ENCODE data around the gene RIPK3.
A peak's percentile ranks its signal among the peaks of the same experiment; 100 is the strongest.
"Not testable (repeated sequence)": the region's sequence is repeated elsewhere in the genome, so short reads cannot be mapped to it uniquely, and the experiment has no call there.

Gene RIPK3

DNA sequence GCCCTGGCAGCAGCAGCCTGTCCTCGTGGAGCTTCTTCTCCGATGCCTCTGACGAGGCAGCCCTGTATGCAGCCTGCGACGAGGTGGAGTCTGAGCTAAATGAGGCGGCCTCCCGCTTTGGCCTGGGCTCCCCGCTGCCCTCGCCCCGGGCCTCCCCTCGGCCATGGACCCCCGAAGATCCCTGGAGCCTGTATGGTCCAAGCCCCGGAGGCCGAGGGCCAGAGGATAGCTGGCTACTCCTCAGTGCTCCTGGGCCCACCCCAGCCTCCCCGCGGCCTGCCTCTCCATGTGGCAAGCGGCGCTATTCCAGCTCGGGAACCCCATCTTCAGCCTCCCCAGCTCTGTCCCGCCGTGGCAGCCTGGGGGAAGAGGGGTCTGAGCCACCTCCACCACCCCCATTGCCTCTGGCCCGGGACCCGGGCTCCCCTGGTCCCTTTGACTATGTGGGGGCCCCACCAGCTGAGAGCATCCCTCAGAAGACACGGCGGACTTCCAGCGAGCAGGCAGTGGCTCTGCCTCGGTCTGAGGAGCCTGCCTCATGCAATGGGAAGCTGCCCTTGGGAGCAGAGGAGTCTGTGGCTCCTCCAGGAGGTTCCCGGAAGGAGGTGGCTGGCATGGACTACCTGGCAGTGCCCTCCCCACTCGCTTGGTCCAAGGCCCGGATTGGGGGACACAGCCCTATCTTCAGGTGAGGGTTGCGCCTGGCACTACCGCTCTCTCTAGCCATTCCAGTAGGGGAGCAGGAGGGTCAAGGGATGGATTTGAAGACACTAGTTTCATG, 30.3 kb upstream of the RIPK3 start:
- no peak for DNase-seq (ENCODE audit: low read depth in 2 of 2)

DNA sequence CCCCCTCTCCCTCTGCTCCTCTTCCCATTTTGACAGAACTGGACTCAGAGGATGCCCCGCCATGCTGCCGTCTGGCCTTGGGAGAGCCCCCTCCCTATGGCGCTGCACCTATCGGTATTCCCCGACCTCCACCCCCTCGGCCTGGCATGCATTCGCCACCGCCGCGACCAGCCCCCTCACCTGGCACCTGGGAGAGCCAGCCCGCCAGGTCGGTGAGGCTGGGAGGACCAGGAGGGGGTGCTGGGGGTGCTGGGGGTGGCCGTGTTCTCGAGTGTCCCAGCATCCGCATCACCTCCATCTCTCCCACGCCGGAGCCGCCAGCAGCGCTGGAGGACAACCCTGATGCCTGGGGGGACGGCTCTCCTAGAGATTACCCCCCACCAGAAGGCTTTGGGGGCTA, 29.7 kb upstream of the RIPK3 start:
- no peak for DNase-seq (ENCODE audit: low read depth in 2 of 2)

DNA sequence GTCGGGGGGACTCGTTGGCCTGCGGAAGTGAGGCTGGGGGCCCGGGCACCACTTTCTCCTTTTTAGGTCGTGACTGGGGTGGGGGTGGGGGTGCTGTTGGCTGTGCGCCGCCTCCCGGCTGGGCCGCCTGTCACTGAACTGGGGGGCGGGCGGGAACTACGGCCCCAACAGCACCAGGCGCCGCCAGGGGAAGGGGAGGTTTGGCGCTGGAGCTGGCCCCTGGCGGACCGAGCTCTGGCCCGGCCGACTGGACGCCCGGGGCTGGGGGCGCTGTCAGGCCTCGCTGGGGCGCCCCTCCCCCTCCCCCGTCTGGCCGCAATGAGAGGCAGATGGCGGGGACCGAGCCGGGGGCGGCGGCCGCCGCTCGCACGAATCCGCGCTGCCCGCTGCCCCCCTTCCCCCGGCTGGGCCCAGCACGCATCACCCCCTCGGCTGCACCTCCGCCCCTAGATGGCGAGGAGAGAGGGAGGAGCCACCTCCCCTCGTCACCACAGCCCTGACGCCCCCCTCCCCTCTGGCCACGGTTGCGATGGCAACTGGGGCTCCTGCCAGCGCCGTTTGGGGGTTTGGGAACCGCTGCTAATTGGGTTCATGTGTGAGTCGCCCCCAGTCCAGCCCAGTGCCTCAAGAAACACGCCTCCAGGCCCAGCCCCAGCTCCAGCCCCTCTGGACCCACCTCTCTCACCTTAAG, 28.9 kb upstream of the RIPK3 start:
- DNase-seq (ENCODE audit: low read depth in 2 of 2), result no peak

DNA sequence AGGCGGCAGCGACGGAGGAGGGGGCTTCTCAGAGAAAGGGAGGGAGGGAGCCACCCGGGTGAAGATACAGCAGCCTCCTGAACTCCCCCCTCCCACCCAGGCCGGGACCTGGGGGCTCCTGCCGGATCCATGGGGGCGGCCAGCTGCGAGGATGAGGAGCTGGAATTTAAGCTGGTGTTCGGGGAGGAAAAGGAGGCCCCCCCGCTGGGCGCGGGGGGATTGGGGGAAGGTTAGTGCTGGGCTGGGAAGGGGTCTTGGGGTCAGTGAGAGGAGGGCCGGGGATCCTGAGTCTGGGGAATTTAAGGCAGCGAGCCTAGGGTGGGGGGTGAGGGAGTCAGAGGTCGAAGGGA, 28.4 kb upstream of the RIPK3 start:
- no peak for DNase-seq (ENCODE audit: low read depth in 2 of 2)

DNA sequence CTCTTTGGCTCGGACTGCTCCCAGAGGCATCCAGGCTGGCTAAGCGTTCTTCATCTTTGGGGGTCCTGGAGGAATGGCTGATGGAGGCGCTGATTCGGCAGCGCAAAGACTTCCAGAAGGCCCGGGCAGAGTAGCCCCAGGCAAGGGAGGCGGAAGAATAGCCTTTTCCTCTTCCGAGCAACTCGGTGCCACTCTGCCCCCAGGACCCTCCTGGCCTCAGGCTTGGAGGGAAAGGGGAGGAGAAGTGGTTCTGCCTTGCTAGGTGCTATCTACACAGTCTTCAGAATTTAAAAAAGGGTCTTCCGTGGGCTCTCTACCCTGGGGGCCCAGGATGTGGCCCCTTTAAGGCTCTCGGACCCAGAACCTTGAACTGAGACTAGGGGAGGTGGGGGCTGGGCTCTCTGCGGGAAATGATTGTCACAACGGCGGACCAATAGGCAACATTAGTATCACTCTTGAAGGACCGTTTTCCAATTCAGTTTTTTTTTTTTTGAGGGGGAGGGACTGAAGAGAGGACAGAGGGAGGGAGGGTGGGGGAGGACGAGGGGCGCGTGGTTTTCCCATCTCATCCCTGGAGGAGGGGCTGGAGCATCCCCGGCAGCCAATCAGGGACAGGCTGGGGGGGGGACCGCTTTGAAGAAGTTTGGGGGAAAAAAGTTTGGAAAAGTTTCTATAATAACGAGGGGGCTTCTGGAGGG, 27.9 kb upstream of the RIPK3 start, which contains the start of gene NFATC4:
Gene NFATC4 (plus strand): TSS at position 671 of the 698 bp plus-strand sequence. CDS start 157 bp downstream, outside the sequence.
- no peak for DNase-seq (ENCODE audit: low read depth in 2 of 2)

DNA sequence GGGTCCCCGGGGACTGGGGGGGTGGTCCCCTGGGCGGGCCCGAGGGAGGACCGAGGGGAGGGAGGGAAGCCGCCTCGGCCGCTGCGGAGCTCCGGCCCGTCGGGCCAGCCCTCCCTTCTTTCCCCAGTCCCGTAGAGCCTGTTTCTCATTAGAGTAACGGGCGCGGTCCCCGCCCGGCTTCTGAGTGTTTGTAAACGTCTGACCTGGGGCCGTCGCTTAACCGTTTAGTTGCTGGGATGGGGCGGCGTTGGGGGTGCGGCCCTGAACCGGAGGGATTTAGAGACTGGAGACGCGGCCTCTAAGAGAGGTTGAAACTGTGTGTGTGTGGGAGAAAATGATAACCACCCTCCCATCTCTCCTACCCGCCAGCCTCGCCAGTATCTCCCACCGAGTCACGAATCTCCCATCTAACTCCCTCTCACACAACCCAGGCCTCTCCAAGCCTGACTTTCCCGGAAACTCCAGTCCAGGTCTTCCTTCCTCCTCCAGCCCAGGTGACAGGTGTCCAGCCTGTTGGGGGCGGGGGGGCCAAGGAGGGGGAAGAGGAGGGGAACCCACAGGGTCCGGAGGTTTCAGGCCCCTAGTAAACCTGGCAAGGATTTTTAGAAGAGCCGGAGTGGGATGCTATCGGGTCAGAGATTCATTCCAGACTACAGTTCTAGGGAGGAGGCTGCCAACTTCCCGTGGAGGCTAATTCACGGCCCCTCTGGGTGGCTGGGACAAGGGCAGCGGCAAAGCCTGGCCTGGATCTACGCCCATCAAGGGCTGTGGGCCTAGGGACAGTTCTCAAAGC, 27.1 kb upstream of the RIPK3 start:
- no peak for DNase-seq (ENCODE audit: low read depth in 2 of 2)

DNA sequence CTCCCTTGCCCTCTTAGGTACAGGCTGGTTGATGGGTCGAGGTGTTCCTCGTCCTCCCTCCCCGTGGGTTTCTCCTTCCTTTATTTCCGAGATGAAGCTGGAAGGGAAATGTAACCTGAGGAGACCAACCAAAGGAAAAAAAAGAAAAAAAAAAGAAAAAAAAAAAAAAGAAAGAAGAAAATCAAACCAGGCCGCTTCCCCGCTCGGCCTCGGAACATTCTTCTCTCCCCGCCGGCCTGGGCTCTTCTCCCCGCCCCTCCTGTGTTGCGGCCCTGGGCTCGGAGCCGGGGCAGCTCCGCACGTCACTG, 26.6 kb upstream of the RIPK3 start:
- DNase-seq (ENCODE audit: low read depth in 2 of 2), result no peak

DNA sequence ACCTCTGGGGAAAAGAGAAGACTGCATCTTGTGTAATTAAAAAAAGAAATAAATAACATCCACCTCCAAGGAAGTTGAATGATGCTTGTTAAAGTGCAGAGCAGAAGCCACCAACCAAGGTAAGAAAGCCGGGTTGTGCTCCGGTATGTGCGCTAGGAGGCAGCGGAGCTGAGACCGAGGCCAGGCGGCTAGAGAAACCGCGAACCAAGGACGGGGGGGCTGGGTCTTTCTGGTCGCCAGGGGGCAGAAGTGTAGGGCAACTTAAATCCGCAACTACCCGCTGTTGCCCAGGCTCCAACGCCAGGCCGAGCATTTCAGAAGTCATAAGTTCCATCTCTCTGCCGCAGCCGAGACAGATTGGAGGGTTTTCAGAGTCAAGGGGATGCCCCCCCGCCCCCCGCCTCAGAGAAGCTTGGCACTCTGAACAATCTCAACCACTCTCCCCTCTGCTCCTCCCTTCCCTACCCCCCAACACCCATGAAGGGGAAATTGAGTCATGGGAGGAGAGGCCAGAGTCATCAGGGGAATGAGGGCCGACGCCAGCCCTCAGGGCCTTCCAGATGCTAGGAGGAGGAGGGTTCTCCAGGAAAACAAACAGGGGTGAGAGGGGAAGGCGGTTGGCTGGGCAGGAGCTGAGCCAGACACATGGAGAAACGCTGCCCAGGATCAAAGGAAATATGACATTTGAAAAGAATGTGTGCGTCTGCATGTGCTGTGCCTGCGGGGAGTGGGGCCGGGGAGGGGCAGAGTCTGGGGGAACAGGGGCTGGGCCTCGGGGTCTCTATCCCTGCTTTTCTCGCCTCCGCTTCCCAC, 26.0 kb upstream of the RIPK3 start:
- DNase-seq (ENCODE audit: low read depth in 2 of 2), result peak; percentile 31 to 43

DNA sequence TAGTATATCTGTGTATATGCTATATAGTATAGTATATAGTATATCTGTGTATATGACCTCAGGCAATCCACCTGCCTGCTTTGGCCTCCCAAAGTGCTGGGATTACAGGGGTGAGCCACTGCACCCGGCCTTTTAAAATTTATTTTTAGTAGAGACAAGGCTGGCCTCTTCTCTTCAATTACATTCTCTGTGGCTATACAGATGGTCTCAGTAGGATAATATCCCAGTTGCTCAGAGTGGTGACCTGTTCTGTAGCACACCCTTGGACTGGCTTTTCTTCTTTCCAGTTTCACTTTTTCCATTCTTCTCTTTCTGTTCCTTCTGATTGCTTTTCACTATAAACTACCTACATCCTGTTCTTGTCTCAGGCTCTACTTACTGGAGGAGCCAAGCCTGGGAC, 25.1 kb upstream of the RIPK3 start:
- no peak for DNase-seq (ENCODE audit: low read depth in 2 of 2)

DNA sequence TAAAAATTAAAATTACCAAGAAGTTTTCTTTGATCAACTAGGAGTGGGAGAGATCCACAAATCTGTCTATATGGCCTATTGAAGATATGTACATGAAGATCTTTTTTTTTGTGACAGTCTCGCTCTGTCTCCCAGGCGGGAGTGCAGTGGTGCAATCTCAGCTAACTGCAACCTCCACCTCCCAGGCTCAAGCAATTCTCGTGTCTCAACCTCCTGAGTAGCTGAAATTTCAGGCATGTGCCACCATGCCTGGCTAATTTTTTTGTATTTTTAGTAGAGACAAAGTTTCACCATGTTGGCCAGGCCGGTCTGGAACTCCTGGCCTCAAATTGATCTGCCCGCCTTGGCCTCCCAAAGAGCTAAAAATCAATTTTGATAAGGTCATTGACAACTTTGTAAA, 23.6 kb upstream of the RIPK3 start:
- DNase-seq (ENCODE audit: low read depth in 2 of 2), result no peak

DNA sequence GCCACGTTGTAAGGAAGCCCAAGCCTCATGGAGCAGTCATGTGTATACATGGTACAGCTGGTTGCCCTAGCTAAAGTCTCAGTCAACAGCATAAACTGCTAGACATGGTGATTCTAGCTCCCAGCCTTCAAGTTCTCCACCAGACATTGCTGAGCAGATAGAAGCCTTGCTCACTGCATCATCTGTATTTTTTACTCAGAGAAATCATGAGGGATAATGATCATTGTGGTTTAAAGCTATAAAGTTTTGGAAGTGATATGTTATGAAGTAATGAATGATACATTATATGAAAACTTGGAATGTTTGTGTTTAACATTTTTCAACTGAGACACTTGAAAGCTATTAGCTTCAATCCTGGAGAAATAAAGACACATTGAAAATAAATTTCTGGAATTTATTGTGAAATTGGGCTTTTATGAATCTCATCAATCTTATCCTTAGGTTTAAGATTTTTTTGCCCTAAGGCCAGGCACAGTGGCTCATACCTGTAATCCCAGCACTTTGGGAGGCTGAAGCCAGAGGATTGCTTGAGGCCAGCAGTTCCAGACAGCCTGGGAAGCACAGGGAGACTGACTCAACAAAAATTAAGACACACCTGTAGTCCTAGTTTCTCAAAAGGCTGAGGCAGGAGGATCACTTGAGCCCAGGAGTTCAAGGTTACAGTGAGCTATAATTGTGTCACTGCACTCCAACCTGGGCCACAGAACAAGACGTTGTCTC, 22.6 kb upstream of the RIPK3 start:
- DNase-seq (ENCODE audit: low read depth in 2 of 2), result no peak

DNA sequence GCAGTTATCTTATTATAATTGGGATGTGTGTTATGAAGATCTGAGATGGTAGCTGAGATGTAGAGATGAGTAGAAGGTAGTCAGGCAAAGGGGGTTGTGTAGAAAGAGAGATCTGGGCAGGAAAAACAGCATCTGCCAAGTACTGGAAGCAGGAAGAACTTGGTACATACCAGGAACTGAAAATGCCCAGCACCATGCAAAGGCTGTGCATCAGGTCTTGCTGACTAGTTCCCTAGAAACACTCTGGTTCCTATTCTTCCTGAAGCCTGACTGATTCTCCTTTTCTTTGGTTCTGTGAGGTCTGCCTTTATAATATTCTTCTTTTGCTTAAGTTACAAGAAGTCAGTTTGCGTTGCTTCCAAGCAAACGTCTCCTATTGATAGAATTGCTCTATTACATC, 21.5 kb upstream of the RIPK3 start:
- no peak for DNase-seq (ENCODE audit: low read depth in 2 of 2)

DNA sequence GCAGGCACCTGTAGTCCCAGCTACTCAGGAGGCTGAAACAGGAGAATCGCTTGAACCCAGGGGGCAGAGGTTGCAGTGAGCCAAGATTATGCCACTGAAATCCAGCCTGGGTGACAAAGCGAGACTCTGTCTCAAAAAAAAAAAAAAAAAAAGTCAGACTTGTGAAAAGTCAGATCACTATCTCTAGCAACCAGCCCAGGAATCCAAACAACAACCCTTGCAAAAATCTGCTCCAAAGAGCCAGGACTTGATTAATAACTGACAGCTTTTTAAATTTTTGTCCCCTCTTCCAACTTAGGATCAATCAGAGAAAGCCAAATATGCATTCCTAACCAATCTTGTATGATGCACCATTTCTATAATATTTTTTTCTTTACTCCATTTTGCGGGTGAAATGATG, 20.5 kb upstream of the RIPK3 start:
- no peak for DNase-seq (ENCODE audit: low read depth in 2 of 2)

DNA sequence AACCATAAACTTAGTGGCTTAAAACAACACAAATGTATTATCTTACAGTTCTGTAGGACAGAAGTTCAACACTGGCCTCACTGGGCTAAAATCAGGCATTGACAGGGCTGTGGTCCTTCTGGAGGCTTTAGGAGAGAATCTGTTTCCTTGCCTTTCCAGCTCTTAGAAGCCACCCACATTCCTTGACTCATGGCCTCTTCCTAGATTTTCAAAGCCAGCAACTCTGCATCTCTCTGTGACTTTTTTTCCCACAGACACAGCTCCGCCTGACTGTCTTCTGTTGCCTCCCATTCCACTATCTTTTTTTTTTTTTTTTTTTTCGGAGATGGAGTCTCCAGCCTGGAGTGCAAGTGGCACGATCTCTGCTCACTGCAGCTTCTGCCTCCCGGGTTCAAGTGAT, 16.4 kb upstream of the RIPK3 start:
- no peak for DNase-seq (ENCODE audit: low read depth in 2 of 2)

DNA sequence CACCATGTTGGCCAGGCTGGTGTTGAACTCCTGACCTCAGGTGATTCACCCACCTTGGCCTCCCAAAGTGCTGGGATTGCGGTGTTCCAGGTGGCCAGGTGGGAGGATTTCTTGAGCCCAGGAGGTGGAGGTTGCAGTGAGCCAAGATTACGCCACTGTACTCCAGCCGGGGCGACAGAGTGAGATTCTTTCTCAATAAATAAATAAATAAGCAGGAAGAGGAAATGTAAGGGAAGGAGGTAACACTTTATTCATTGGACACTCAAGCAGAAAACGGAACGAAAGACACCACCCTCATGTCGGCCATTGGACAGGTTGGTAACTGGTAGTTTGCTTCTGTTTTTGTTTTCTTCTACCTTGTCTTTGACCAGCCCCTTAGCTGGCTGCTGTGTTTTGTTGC, 15.2 kb upstream of the RIPK3 start:
- no peak for DNase-seq (ENCODE audit: low read depth in 2 of 2)

DNA sequence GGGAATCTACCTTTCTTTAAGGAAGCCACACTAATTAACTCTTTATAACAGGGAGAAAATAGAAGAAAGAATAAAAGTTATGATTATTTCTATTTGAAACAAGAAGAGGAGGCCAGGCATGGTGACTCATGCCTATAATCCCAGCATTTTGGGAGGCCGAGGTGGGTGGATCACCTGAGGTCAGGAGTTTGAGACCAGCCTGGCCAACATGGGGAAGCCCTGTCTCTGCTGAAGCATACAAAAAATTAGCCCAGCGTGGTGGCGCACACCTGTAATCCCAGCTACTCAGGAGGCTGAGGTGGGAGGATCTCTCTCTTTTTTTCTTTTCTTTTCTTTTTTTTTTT, 14.7 kb upstream of the RIPK3 start:
- not testable (repeated sequence) for DNase-seq (ENCODE audit: low read depth in 2 of 2)

DNA sequence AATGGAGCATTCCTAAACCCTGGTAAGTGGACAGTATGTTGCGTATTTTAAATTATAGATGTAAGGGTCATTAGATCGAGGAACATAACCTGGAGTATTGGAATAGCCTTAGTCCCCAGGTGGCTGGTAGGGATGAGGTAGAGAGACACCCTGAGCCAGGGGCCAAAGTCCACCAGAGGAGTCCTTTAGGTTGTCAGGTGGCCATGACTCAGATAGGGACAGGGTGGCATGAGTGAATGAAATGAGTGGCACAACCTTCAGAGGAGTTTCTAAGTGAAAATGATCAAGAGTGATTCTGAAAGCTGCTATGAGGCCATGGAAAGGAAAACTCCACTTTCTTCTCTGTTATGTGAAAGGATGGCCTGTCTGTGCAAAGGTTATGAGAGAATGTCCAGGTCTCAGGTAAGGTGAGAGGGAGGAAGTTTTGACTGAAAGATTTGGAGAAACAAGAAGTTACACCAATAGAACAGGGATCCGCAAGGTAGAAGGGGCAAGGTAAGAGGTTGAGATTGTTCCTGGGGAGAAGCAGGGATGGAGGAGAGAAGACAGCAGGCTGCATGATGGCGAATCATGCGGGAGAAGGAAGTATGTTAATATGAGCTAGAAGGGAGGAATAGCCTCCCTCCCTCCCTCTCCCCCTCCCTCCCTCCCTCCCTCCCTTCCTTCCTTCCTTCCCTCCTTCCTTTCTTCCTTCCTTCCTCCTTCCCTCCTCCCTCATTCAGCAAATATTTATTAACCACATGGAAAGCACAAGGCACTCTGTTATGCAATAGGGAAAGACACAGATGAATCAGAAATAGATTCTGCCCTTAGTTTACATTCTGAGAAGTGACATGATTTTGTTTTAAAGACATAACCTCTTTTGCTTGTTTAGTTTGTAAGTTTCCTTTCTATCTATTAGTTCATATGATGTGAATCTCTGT, 14.0 kb upstream of the RIPK3 start:
- no peak for DNase-seq (ENCODE audit: low read depth in 2 of 2)

DNA sequence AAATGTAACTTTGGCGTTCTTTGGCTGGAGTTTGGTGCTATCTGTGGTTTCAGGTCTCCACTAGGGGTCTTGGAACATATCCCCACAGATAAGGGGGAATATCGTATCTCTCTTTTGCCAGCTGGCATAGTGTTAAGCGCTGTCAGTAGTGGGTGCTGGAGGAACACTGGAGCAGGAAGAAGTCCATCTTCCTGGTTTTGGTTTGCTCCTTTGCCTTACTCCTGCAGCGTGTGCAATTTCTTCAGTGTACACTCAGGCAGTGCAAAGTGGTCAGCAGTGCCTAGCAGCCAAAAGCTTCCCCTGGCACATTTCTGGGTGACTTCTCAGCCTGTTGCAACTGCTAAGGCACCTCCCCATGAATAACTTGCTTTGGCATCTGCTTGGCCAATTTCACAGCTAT, 11.7 kb upstream of the RIPK3 start:
- DNase-seq (ENCODE audit: low read depth in 2 of 2), result no peak

DNA sequence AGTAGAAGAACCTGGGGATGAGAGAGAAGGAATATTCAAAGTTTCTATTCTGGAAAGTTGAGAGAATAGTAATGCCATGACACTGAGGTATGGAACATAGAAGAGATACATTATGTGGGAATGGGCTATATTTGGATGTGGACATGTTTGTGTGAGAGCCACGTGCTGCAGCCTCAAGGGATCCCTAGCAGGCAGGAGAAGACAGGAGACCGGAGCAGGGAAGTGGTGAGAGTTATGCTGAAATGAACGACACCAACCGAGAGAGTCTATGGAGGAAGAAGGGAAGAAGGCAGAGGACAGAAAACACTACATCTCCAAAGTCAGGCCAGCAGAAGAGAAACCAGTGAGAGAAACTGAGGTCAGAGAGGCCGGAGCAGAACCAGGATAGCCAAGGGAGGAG, 10.0 kb upstream of the RIPK3 start:
- no peak for DNase-seq (ENCODE audit: low read depth in 2 of 2)

DNA sequence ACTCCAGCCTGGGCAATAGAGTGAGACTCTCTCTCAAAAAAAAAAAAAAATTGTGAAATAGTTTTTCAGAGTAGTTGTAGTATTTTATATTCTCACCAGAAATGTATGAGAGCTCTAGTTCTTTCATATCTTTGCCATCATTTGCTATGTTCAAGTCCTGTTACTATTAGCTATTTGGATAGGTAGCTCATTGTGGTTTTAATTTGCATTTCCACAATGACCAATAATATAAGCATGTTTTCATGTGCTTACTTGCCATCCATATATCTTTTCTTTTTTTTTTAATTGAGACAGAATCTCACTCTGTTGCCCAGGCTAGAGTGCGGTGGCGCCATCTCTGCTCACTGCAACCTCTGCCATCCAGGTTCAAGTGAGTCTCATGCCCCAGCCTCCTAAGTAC, 8.4 kb upstream of the RIPK3 start:
- no peak for DNase-seq (ENCODE audit: low read depth in 2 of 2)
